Neural cell (in vitro differentiated cells): ENCODE measurements around the gene SPATS2L. TPM values are rescaled to one million over a fixed set of nuclear protein-coding genes. Genes with fewer than 3 reads are reported as not detected.

Experiments used
- H2AFZ ChIP-seq: fragments of 200-600, 300-800 bp; sonication (generic), shearing (Covaris generic); 2 replicates; pipeline ENCODE4 v1.6.0; 2014; ENCODE audit warnings: low read depth, mild to moderate bottlenecking, antibody characterized with exemption, low read length, moderate library complexity
- H3F3A ChIP-seq: fragments of 200-600 bp; shearing (Covaris generic); 2 replicates; pipeline ENCODE4 v1.6.1; 2016; ENCODE audit warnings: mild to moderate bottlenecking, moderate library complexity, mixed read lengths, antibody characterized with exemption, low read length; ENCODE audit not compliant: insufficient read depth, poor library complexity, severe bottlenecking
- H3K27ac ChIP-seq: fragments of 200-600, 300-800 bp; sonication (generic), shearing (Covaris generic); 2 replicates; pipeline ENCODE4 v1.5.1; 2014; ENCODE audit warnings: mild to moderate bottlenecking, low read length, moderate library complexity
- H3K27me3 ChIP-seq: fragments of 300-800, 200-600 bp; sonication (generic), shearing (Covaris generic); 2 replicates; pipeline ENCODE4 v1.6.0; 2014; ENCODE audit warnings: mild to moderate bottlenecking, low read depth, low read length, moderate library complexity; ENCODE audit not compliant: insufficient read depth
- H3K36me3 ChIP-seq: fragments of 300-800, 200-600 bp; sonication (generic), shearing (Covaris generic); 2 replicates; pipeline ENCODE4 v1.5.1; 2014; ENCODE audit warnings: mild to moderate bottlenecking, antibody characterized with exemption, low read length, moderate library complexity; ENCODE audit not compliant: insufficient read depth
- H3K4me2 ChIP-seq: fragments of 300-800, 200-600 bp; sonication (generic), shearing (Covaris generic); 2 replicates; pipeline ENCODE4 v1.6.0; 2014; ENCODE audit warnings: mild to moderate bottlenecking, low read length
- H3K4me3 ChIP-seq: fragments of 300-800, 200-600 bp; sonication (generic), shearing (Covaris generic); 2 replicates; pipeline ENCODE4 v1.5.1; 2014; ENCODE audit warnings: mild to moderate bottlenecking, low read length, moderate library complexity
- H3K79me2 ChIP-seq: fragments of 200-600 bp; shearing (Covaris generic); replicated peaks from 2 replicates; pipeline ENCODE4 v1.6.0; 2014; ENCODE audit warnings: mild to moderate bottlenecking, low read length, moderate library complexity; ENCODE audit not compliant: insufficient read depth
- H3K9ac ChIP-seq: fragments of 300-800, 200-600 bp; sonication (generic), shearing (Covaris generic); 2 replicates; pipeline ENCODE4 v1.6.1; 2016; ENCODE audit warnings: mild to moderate bottlenecking, low read length, mixed read lengths
- H3K9me2 ChIP-seq: fragments of 200-600 bp; shearing (Covaris generic); 2 replicates; pipeline ENCODE4 v1.6.1; 2016; ENCODE audit warnings: mild to moderate bottlenecking, low read length, mixed read lengths; ENCODE audit not compliant: insufficient read depth
- H3K9me3 ChIP-seq: fragments of 200-600, 300-800 bp; sonication (generic), shearing (Covaris generic); 2 replicates; pipeline ENCODE4 v1.6.1; 2016; ENCODE audit warnings: mild to moderate bottlenecking, mixed run types, low read length, moderate library complexity, mixed read lengths
- H4K20me1 ChIP-seq: fragments of 200-600 bp; shearing (Covaris generic); 2 replicates; pipeline ENCODE4 v1.6.1; 2016; ENCODE audit warnings: mild to moderate bottlenecking, mixed run types; ENCODE audit not compliant: insufficient read depth
- EP300 ChIP-seq: fragments of 450-650 bp; conservative IDR thresholded peaks from 2 replicates; pipeline ENCODE4 v1.6.1; 2014; ENCODE audit warnings: antibody characterized with exemption, mild to moderate bottlenecking, moderate library complexity; ENCODE audit not compliant: poor library complexity, severe bottlenecking
- EZH2 ChIP-seq: fragments of 200-600, 300-800 bp; shearing (Covaris generic), sonication (generic); IDR thresholded peaks from 2 replicates; pipeline ENCODE4 v1.6.1; 2014; ENCODE audit warnings: antibody characterized with exemption, low read length, borderline replicate concordance, mild to moderate bottlenecking; ENCODE audit not compliant: insufficient read depth, poor library complexity, severe bottlenecking
- MXI1 ChIP-seq: fragments of 450-650 bp; conservative IDR thresholded peaks from 2 replicates; pipeline ENCODE4 v1.6.1; 2014; ENCODE audit warnings: antibody characterized with exemption, mild to moderate bottlenecking; ENCODE audit not compliant: poor library complexity, severe bottlenecking
- POLR2AphosphoS5 ChIP-seq: IDR thresholded peaks from 2 replicates; pipeline ENCODE4 v1.6.1; 2012
- RAD21 ChIP-seq: fragments of 450-650 bp; conservative IDR thresholded peaks from 2 replicates; pipeline ENCODE4 v1.6.1; 2014; ENCODE audit warnings: antibody characterized with exemption, mild to moderate bottlenecking, moderate library complexity
- SMC3 ChIP-seq: fragments of 450-650 bp; conservative IDR thresholded peaks from 2 replicates; pipeline ENCODE4 v1.6.1; 2014; ENCODE audit warnings: antibody characterized with exemption, mild to moderate bottlenecking, moderate library complexity; ENCODE audit not compliant: poor library complexity
- TAF1 ChIP-seq: IDR thresholded peaks from 2 replicates; pipeline ENCODE4 v1.6.1; 2012; ENCODE audit warnings: low read depth
- polyA plus RNA-seq: library from polyadenylated mRNA; depleted of rRNA; stranded (reverse); fragments of >200 nt; gene quantifications from 2 replicates; pipeline ENCODE4 v1.2.3, GENCODE V29; 2014
- TF ChIP-seq, protein P1 (sequence below): fragments of 450-650 bp; IDR thresholded peaks from 2 replicates; pipeline ENCODE4 v1.5.1; 2014; ENCODE audit warnings: antibody characterized with exemption, mild to moderate bottlenecking, moderate library complexity; ENCODE audit not compliant: poor library complexity, severe bottlenecking
- TF ChIP-seq, protein P2 (sequence below): IDR thresholded peaks from 2 replicates; pipeline ENCODE4 v1.6.1; 2012; ENCODE audit warnings: borderline replicate concordance

Gene SPATS2L
- polyA plus RNA-seq, 1 donor from 2014 or later: 8.5 TPM

DNA sequence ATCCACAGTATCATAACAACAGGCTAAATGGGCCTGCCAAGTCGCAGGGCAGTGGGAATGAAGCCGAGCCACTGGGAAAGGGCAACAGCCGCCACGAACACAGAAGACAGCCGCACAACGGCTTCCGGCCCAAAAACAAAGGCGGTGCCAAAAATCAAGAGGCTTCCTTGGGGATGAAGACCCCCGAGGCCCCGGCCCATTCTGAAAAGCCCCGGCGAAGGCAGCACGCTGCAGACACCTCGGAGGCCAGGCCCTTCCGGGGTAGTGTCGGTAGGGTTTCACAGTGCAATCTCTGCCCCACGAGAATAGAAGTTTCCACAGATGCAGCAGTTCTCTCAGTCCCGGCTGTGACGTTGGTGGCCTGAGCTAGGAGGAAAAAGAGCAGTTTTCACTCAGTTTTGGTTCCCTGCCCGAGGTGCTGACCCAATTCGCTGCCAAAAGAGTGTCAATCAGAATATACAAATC, 171.2 kb downstream of the SPATS2L start:
- H3K9me3 ChIP-seq: no peaks in the 10 kb centered on the region
- H3K4me3 ChIP-seq: no peak overlapping the region
- no peaks in the 10 kb centered on the region for H4K20me1 ChIP-seq
- no peaks in the 10 kb centered on the region for H3K79me2 ChIP-seq
- no peak overlapping the region for H2AFZ ChIP-seq
- no peaks in the 10 kb centered on the region for H3F3A ChIP-seq
- H3K27ac ChIP-seq: no peak overlapping the region
- no peaks in the 10 kb centered on the region for H3K9me2 ChIP-seq
- H3K9ac ChIP-seq: no peak overlapping the region
- H3K27me3 ChIP-seq: no peaks in the 10 kb centered on the region
- H3K36me3 ChIP-seq: no peaks in the 10 kb centered on the region
- no peak overlapping the region for H3K4me2 ChIP-seq
- TF ChIP-seq, protein P1, sequence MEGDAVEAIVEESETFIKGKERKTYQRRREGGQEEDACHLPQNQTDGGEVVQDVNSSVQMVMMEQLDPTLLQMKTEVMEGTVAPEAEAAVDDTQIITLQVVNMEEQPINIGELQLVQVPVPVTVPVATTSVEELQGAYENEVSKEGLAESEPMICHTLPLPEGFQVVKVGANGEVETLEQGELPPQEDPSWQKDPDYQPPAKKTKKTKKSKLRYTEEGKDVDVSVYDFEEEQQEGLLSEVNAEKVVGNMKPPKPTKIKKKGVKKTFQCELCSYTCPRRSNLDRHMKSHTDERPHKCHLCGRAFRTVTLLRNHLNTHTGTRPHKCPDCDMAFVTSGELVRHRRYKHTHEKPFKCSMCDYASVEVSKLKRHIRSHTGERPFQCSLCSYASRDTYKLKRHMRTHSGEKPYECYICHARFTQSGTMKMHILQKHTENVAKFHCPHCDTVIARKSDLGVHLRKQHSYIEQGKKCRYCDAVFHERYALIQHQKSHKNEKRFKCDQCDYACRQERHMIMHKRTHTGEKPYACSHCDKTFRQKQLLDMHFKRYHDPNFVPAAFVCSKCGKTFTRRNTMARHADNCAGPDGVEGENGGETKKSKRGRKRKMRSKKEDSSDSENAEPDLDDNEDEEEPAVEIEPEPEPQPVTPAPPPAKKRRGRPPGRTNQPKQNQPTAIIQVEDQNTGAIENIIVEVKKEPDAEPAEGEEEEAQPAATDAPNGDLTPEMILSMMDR: no peak
- TF ChIP-seq EP300: no peak
- no peak for TF ChIP-seq SMC3
- TF ChIP-seq, protein P2, sequence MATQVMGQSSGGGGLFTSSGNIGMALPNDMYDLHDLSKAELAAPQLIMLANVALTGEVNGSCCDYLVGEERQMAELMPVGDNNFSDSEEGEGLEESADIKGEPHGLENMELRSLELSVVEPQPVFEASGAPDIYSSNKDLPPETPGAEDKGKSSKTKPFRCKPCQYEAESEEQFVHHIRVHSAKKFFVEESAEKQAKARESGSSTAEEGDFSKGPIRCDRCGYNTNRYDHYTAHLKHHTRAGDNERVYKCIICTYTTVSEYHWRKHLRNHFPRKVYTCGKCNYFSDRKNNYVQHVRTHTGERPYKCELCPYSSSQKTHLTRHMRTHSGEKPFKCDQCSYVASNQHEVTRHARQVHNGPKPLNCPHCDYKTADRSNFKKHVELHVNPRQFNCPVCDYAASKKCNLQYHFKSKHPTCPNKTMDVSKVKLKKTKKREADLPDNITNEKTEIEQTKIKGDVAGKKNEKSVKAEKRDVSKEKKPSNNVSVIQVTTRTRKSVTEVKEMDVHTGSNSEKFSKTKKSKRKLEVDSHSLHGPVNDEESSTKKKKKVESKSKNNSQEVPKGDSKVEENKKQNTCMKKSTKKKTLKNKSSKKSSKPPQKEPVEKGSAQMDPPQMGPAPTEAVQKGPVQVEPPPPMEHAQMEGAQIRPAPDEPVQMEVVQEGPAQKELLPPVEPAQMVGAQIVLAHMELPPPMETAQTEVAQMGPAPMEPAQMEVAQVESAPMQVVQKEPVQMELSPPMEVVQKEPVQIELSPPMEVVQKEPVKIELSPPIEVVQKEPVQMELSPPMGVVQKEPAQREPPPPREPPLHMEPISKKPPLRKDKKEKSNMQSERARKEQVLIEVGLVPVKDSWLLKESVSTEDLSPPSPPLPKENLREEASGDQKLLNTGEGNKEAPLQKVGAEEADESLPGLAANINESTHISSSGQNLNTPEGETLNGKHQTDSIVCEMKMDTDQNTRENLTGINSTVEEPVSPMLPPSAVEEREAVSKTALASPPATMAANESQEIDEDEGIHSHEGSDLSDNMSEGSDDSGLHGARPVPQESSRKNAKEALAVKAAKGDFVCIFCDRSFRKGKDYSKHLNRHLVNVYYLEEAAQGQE: no peak
- no peak for TF ChIP-seq RAD21
- no peak for TF ChIP-seq TAF1
- TF ChIP-seq EZH2: no peak
- TF ChIP-seq POLR2AphosphoS5: no peak
- no peak for TF ChIP-seq MXI1

DNA sequence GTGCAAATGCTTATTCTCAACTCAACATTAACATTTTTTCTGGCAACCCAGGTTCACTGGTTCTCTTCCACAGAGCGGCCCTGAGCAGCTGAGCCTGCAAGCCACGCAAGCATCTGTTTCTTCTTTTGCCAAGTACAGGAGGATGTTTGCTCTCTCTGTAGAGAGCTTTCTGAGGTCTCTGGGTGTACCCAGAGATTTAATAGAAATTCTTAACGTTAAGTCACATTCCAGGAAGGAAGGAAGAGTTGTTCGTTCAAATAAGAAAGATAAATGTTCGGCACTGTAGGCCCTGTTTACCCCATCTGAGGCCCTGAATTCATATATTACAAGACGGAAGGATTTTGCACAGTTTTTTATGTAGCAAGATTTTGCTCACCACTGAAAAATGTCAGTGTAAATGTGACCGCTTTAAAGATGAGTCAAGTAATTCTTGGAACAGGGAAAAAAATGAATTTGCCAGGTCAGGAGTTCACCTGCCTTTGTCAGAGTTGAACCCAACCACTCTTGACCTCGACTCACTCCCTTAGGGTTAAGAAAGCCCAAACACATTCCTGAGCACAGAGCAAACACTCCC, 173.3 kb downstream of the SPATS2L start:
- Histone ChIP-seq H3K4me2 (no peak overlapping the region), H2AFZ (no peak overlapping the region)

More for the DNA sequence above, 173.3 kb downstream of the SPATS2L start:
- H3K9ac ChIP-seq: no peak overlapping the region
- no peaks in the 10 kb centered on the region for H3K36me3 ChIP-seq
- H3K9me2 ChIP-seq: no peaks in the 10 kb centered on the region
- no peak overlapping the region for H3K4me3 ChIP-seq
- TF ChIP-seq, protein P2: no peak
- TF ChIP-seq RAD21: no peak
- TF ChIP-seq, protein P1: no peak
- TF ChIP-seq MXI1: no peak
- no peak for TF ChIP-seq TAF1
- TF ChIP-seq EZH2: no peak
- no peak for TF ChIP-seq POLR2AphosphoS5
- TF ChIP-seq EP300: no peak
- TF ChIP-seq SMC3: no peak
- H4K20me1 ChIP-seq: no peaks in the 10 kb centered on the region
- no peaks in the 10 kb centered on the region for H3K27me3 ChIP-seq
- H3K9me3 ChIP-seq: no peaks in the 10 kb centered on the region
- H3K27ac ChIP-seq: no peak overlapping the region
- no peaks in the 10 kb centered on the region for H3K79me2 ChIP-seq
- no peaks in the 10 kb centered on the region for H3F3A ChIP-seq
